Erythroblast (primary cell): ENCODE data around the gene RAD54L2.
A peak's percentile ranks its signal among the peaks of the same experiment; 100 is the strongest.
"Not testable (repeated sequence)": the region's sequence is repeated elsewhere in the genome, so short reads cannot be mapped to it uniquely, and the experiment has no call there.

Experiments used
- DNase-seq, 2 experiments: peaks; one replicate each; lab custom pipeline; 2025; lab: John Stamatoyannopoulos, UW
- GATA1 ChIP-seq: IDR thresholded peaks from 2 replicates; pipeline ENCODE4 v1.6.1; 2011; ENCODE audit warnings: low read depth, mild to moderate bottlenecking, control low read depth, low read length, moderate library complexity
- POLR2A ChIP-seq: IDR thresholded peaks from 2 replicates; pipeline ENCODE4 v1.6.1; 2011; ENCODE audit warnings: mild to moderate bottlenecking, low read length

Gene RAD54L2

GRCh38 chr3:51559411-51559888 lies 20.9 kb downstream of the RAD54L2 start:
- TF ChIP-seq POLR2A = no peak
- TF ChIP-seq GATA1 = no peak
- DNase-seq = peak in 1 of 2 experiments; percentile 34

GRCh38 chr3:51559961-51560360 lies 21.4 kb downstream of the RAD54L2 start:
- TF ChIP-seq GATA1 = no peak
- no peak for DNase-seq

- DNase-seq = not testable (repeated sequence)
These were observed 23.9 kb downstream of the RAD54L2 start for GRCh38 chr3:51562403-51562802.

- DNase-seq = no peak
- TF ChIP-seq GATA1 (no peak), POLR2A (no peak)
These were observed 29.5 kb downstream of the RAD54L2 start for GRCh38 chr3:51568036-51568435.

- TF ChIP-seq GATA1 (no peak), POLR2A (no peak)
- no peak for DNase-seq
These were observed 30.5 kb downstream of the RAD54L2 start for GRCh38 chr3:51568996-51569395.

- DNase-seq = no peak
- TF ChIP-seq GATA1 (no peak), POLR2A (no peak)
These were observed 39.7 kb downstream of the RAD54L2 start for GRCh38 chr3:51578238-51578637.

- no peak for DNase-seq
- TF ChIP-seq POLR2A (no peak), GATA1 (no peak)
These were observed 41.9 kb downstream of the RAD54L2 start for GRCh38 chr3:51580418-51580817.

- TF ChIP-seq GATA1 (no peak), POLR2A (no peak)
- DNase-seq = no peak
These were observed 43.0 kb downstream of the RAD54L2 start for GRCh38 chr3:51581524-51581923.

- DNase-seq = no peak
- TF ChIP-seq POLR2A (no peak), GATA1 (no peak)
These were observed 46.7 kb downstream of the RAD54L2 start for GRCh38 chr3:51585197-51585596.

- TF ChIP-seq POLR2A (no peak), GATA1 (no peak)
- no peak for DNase-seq
These were observed 47.4 kb downstream of the RAD54L2 start for GRCh38 chr3:51585871-51586270.
